ENCODE measurements around the gene WDR33.

- TF ChIP-seq EZH2 (IDR thresholded peaks at IDR 0.05; ENCODE audit: insufficient read depth, poor library complexity, severe bottlenecking) = no peak
- TF ChIP-seq EZH2phosphoT487 (IDR thresholded peaks at IDR 0.05; ENCODE audit: insufficient read depth, low read depth) = no peak
Measured at GRCh38 chr2:127651381-127651809, 159.6 kb downstream of the WDR33 start.

Measured in GM23248 (cell line).